ENCODE measurements around the gene EGLN3.

DNA sequence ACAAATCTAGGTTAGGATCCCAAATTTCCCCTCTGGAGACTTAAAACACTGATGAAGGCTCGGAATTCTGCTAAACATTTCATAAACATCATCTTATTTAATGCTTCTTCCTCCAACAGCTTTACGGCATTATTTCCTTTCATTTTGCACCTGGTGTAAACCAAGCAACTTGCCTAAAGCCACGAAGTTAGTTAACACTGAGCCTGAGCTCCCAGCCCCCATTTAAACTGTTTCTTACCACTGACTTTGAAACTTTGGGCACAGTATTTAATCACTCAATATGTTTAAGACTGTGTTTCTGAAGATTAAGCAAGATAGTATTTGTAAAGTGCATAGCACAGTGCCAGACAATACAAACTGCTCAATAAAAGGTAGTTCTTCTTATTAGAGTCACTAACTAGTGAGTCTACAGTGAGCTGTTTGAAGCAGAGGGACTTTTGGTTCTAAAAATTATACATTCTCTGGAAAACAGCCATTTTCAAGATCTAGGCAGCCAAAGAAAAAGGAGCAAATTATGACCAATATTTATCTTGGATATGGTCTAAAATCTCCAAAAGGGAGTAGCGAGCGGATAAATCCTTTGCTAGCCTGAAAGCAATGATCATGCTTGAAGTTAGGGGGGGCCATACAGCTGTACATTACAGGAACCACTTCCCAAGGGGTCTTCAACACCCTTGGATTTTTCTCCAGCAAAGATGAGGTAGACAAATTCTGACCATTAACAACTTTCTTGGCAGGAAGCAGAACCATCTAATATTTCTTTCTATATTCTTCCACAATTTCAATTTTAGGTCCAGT, 4.0 kb downstream of the EGLN3 start:
- TF ChIP-seq, protein P1, sequence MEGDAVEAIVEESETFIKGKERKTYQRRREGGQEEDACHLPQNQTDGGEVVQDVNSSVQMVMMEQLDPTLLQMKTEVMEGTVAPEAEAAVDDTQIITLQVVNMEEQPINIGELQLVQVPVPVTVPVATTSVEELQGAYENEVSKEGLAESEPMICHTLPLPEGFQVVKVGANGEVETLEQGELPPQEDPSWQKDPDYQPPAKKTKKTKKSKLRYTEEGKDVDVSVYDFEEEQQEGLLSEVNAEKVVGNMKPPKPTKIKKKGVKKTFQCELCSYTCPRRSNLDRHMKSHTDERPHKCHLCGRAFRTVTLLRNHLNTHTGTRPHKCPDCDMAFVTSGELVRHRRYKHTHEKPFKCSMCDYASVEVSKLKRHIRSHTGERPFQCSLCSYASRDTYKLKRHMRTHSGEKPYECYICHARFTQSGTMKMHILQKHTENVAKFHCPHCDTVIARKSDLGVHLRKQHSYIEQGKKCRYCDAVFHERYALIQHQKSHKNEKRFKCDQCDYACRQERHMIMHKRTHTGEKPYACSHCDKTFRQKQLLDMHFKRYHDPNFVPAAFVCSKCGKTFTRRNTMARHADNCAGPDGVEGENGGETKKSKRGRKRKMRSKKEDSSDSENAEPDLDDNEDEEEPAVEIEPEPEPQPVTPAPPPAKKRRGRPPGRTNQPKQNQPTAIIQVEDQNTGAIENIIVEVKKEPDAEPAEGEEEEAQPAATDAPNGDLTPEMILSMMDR (IDR thresholded peaks at IDR 0.05; ENCODE audit: extremely low read depth in 1 of 2, insufficient read depth in 1 of 2, low read depth in 1 of 2, low read length in 2 of 2), result no peak
- TF ChIP-seq POLR2A (IDR thresholded peaks at IDR 0.05; ENCODE audit: low read depth, low read length) (no peak), EZH2 (IDR thresholded peaks at IDR 0.05; ENCODE audit: borderline replicate concordance, low read depth, low read length, severe bottlenecking) (no peak)
- TF ChIP-seq, protein P2, sequence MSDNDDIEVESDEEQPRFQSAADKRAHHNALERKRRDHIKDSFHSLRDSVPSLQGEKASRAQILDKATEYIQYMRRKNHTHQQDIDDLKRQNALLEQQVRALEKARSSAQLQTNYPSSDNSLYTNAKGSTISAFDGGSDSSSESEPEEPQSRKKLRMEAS (IDR thresholded peaks at IDR 0.05; ENCODE audit: insufficient read depth, insufficient read length), result no peak

All from endothelial cell of umbilical vein (primary cell).